HG02884 (cell line): Measurements from ENCODE around the gene SEC14L1.
"Not testable (repeated sequence)": the region's sequence is repeated elsewhere in the genome, so short reads cannot be mapped to it uniquely, and the experiment has no call there.

Experiments
- ATAC-seq: cut with Tn5 transposase; IDR thresholded peaks from one replicate; pipeline ENCODE4 v1.9.1; 2021; ENCODE audit warnings: mild to moderate bottlenecking, moderate library complexity; ENCODE audit not compliant: unreplicated experiment

SEC14L1 gene

DNA sequence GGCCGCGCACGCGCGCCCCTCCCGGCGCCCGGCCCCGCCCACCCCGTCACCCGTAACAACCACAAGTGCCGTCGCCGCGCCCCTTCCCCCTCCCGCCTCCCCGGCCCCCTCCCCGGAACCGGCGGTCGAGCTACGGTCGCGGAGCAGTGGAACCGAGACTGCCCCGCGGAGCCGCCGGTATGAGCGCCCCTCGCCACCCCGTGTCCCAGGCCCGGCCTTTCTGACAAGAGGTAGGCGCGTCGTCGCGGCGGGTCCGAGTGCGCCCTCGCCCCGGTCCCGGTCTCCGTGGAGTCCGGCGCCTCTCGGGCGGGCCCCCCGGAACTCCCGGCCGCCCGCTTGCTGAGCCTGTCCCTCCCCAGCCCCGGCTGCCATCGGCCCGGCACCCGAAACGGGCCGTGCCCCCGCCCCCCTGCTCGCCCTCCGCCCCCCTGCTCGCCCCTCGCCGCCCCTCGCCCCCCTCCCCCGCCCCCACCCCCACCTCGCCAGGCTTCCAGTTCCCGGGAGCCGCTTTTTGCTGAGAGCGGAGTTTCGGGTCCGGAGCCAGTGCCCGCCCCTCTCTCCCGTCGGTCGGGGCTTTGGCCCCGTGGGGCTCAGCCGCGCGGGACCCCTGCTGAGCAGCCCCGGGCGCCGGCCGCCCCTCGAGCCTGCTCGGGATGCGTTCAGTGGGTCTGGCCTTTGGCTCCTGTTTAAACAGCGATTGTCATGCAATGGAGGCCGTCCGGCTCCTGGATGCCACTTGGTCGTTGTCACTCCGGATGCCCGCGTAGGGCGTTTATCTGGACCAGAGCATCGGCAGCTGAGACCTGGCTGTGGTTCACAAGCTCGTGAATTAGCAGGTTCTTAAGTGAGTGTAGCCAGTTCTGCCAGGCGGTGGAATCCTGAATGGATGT lies at the start of gene SEC14L1:
TSS of gene SEC14L1 (plus strand) at position 92 of the 890 bp plus-strand sequence. CDS start 2,628 bp downstream, outside the sequence.
- peak; percentile 32 for ATAC-seq

- no peak for ATAC-seq
Observed at GRCh38 chr17:77092025-77092424, 48.7 kb upstream of the SEC14L1 start.

DNA sequence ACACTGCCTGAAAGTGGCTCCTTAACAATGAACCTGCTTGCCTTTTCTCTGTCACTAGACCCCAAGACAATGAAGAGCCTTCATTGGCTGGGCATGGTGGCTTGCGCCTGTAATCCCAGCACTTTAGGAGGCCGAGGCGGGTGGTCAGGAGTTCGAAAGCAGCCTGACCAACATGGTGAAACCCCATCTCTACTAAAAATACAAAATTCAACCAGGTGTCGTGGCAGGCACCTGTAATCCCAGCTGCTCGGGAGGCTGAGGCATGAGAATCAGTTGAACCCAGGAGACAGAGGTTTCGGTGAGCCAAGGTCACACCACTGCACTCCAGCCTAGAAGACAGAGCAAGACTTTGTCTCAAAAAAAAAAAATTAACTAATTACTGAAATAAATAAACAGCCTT lies 45.3 kb upstream of the SEC14L1 start:
- no peak for ATAC-seq

DNA sequence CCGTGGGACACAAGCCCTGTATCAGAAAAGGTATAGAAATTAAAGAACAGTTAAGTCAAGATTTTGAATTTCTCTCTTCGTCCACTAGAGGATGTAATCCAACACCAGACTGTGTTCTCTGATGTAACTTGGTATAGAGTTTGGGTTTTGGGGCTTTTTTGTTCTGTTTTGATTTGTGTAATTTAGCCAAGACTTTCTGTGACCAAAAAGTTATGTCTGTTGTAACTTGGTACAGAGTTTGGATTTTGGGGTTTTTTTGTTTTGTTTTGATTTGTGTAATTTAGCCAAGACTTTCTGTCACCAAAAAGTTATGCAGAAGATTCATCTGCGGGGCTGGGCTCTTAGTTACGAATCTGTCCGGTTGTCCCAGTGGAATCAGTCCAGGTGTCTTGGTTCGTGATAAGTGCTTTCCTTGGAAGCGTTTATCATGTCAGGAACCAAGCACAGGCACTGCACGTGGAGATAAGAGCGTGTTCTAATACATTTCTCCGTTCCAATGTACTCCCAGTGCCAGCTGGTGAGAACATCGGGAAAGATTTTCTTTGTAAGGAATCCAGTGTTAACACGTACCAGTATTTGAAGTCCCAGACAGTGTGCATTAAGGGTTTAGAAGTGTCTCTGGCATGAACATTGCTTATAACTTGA lies 44.1 kb upstream of the SEC14L1 start:
- no peak for ATAC-seq

DNA sequence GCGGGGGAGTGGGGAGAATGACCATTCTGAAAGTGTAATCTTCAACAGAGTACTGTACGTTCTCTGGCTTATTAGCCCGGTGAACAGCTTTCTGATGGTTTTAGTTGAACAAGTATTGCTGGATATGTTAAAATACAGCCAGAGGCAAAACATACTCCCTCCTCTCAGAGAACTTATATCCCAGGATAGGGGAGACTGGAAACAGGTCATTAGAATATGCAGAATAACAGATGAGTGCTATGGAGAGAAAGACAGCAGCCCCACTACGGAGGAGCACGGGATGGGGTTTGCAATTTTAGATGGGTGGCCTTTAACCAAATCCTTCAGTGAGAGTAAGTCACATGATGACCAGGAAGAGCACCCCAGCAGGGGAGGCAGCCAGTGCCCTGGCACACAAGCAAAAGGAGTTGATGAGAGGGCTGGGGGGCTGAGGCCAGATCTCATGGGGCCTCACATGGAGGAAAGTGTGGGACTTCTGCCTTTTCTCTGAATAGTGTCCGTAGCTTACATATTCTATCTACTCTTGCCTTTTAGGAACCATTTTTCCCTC lies 43.1 kb upstream of the SEC14L1 start:
- no peak for ATAC-seq

- no peak for ATAC-seq
Observed at GRCh38 chr17:77098884-77099545, 41.8 kb upstream of the SEC14L1 start.

DNA sequence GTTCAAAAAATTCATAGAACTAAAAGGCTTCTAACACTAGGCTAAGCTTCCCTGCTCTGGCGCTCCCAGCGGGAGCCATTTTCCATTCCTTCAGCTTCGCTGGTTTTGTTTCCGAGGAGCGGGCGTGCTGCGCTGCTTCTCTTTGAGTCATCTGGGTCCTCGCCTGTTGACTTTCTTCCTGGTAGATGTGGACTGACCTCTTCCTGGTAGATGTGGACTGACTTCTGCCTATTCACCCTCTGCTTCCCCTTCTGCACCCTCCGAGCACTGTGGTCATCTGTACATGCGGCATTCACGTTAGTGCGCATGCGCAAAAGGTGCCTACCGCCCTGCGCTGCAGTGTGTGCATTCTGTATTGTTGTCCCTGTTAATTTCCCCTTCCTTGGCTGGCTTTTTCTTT lies 40.8 kb upstream of the SEC14L1 start:
- ATAC-seq = no peak

DNA sequence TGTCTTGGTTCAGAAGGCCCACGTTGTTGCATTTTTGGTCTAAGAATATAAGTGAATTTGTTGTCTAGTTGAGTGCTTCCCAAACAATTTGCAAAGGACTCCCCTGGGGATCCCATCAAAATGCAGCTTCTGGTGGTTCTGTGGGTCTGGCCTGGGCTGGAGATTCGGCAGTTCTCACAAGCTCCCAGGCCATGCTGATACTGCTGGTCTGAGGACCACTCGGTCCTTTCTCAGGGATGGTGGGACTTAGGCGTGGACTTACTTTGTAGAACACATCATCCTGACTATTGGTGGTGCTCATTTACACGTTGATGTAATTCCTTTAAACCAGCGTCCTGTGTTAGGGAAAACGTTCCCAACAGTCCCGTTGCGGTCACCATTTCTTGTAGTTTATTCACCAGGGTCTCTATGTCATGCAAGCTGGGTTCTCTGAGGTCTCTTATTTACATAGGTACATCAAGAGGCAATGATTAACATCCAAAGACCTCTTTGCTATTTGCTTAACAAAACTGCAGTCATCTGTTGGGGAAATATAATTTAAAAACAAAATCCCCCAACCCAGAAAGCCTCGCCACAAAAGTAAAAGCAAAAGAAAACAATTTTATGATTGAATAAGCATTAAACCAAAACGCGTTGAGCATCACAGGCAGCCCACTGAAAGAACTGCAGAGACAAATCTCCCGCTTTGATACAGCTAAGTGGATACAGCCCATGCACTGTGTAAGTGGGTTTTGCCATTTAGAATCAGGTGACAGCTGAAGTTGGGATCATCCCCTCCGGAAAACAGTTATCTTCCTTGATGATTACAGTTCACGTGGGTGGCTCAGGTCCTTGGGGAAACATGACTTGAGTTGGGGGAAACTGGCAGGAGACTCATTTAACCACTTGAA lies 39.0 kb upstream of the SEC14L1 start:
- ATAC-seq = no peak

GRCh38 chr17:77102411-77103134 lies 38.2 kb upstream of the SEC14L1 start:
- ATAC-seq = not testable (repeated sequence)

GRCh38 chr17:77105706-77106105 lies 35.1 kb upstream of the SEC14L1 start:
- no peak for ATAC-seq

GRCh38 chr17:77106874-77107358 lies 33.9 kb upstream of the SEC14L1 start:
- no peak for ATAC-seq

GRCh38 chr17:77107506-77108433 lies 33.0 kb upstream of the SEC14L1 start:
- no peak for ATAC-seq

DNA sequence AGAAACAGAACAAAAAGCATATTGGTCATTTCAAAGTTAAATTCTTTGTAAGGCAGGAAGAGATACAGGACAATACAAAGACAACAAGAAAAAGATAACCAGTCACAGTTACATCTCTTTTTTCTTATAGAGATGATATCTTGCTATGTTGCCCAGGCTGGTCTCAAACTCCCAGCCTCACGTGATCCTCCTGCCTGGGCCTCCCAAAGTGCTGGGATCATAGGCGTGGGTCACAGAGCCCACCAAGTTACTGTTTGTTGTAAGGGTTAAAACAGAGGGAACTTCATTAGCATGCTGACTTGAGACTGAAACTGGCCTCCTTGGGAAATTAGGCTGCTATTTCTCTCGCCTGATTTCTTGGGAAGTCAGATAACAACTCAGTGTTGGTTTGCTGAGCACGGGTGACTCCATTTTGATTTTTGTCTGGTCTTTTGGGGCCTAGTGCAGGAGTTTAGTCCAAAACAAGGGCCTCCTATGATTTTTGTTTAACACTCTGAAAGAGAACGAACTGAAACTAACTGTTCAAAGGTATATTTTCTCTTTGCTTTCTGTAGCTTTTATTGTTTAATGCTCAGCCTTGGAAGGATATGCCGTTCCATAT lies 31.5 kb upstream of the SEC14L1 start:
- ATAC-seq = no peak

GRCh38 chr17:77109764-77110359 lies 30.9 kb upstream of the SEC14L1 start:
- no peak for ATAC-seq

- ATAC-seq = not testable (repeated sequence)
Observed at GRCh38 chr17:77111165-77111933, 29.4 kb upstream of the SEC14L1 start.

- ATAC-seq = no peak
Observed at GRCh38 chr17:77111934-77112296, 28.9 kb upstream of the SEC14L1 start.

- ATAC-seq = no peak
Observed at GRCh38 chr17:77115510-77115909, 25.3 kb upstream of the SEC14L1 start.
